Stimulated activated CD4-positive, alpha-beta T cell treated with anti-CD3 and anti-CD28 coated beads, Interleukin-4, amount 100 ng/mL, for 1 hour (primary cell): ENCODE results near the gene ADSS1.

Experiments used
- DNase-seq: peaks from one replicate; pipeline ENCODE4 v3.0.0-alpha.2; 2020

The ADSS1 gene

GRCh38 chr14:104770851-104771272 is 46.8 kb downstream of the ADSS1 start:
- no peak for DNase-seq

GRCh38 chr14:104771374-104771773 is 47.3 kb downstream of the ADSS1 start:
- DNase-seq, result no peak

GRCh38 chr14:104771918-104772706 is 48.1 kb downstream of the ADSS1 start:
- DNase-seq, result no peak

GRCh38 chr14:104772707-104773504 is 48.9 kb downstream of the ADSS1 start:
- DNase-seq, result no peak

- no peak for DNase-seq
Measured at GRCh38 chr14:104773505-104774452, 49.8 kb downstream of the ADSS1 start.

- no peak for DNase-seq
Measured at GRCh38 chr14:104774453-104775072, 50.5 kb downstream of the ADSS1 start.

GRCh38 chr14:104775073-104775489 is 51.1 kb downstream of the ADSS1 start:
- DNase-seq, result no peak

- no peak for DNase-seq
Measured at GRCh38 chr14:104776481-104776880, 52.5 kb downstream of the ADSS1 start.

- no peak for DNase-seq
Measured at GRCh38 chr14:104776961-104777807, 53.2 kb downstream of the ADSS1 start.

- no peak for DNase-seq
Measured at GRCh38 chr14:104777808-104778249, 53.8 kb downstream of the ADSS1 start.

- no peak for DNase-seq
Measured at GRCh38 chr14:104778694-104779331, 54.8 kb downstream of the ADSS1 start.

GRCh38 chr14:104779776-104780512 is 55.9 kb downstream of the ADSS1 start:
- no peak for DNase-seq

GRCh38 chr14:104780513-104781030 is 56.5 kb downstream of the ADSS1 start:
- no peak for DNase-seq

GRCh38 chr14:104781271-104782077 is 57.4 kb downstream of the ADSS1 start:
- DNase-seq, result no peak

GRCh38 chr14:104782086-104782807 is 58.2 kb downstream of the ADSS1 start:
- no peak for DNase-seq

GRCh38 chr14:104782808-104783139 is 58.7 kb downstream of the ADSS1 start:
- no peak for DNase-seq

GRCh38 chr14:104783484-104784217 is 59.6 kb downstream of the ADSS1 start:
- no peak for DNase-seq

- no peak for DNase-seq
Measured at GRCh38 chr14:104784218-104784568, 60.2 kb downstream of the ADSS1 start.
